Measurements from ENCODE around the gene PIK3R4.

Gene PIK3R4

DNA sequence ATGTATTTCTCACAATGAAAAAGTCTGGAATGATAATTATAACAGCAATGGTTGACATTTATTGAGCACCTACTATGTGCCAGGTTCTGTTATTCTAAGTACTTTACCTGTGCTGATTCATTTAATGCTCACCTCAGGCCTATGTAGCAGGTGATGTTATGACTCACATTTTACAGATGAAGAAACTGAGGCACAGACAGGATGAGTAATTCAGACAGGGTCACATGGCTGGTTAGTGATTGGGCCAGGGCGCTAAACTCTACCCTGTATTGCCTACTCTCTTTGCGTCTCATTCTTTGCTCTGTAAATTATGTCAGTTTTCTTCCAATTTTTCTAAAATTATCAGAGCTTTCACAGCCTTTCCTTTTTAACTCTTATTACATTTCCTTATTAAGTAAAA is 98.3 kb downstream of the PIK3R4 start:
- no peak for DNase-seq (ENCODE audit: low spot score)
- TF ChIP-seq, protein P1, sequence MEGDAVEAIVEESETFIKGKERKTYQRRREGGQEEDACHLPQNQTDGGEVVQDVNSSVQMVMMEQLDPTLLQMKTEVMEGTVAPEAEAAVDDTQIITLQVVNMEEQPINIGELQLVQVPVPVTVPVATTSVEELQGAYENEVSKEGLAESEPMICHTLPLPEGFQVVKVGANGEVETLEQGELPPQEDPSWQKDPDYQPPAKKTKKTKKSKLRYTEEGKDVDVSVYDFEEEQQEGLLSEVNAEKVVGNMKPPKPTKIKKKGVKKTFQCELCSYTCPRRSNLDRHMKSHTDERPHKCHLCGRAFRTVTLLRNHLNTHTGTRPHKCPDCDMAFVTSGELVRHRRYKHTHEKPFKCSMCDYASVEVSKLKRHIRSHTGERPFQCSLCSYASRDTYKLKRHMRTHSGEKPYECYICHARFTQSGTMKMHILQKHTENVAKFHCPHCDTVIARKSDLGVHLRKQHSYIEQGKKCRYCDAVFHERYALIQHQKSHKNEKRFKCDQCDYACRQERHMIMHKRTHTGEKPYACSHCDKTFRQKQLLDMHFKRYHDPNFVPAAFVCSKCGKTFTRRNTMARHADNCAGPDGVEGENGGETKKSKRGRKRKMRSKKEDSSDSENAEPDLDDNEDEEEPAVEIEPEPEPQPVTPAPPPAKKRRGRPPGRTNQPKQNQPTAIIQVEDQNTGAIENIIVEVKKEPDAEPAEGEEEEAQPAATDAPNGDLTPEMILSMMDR (IDR thresholded peaks at IDR 0.05), result no peak
- no peak overlapping the region for H3K27ac ChIP-seq
- no peak overlapping the region for H3K4me3 ChIP-seq

DNA sequence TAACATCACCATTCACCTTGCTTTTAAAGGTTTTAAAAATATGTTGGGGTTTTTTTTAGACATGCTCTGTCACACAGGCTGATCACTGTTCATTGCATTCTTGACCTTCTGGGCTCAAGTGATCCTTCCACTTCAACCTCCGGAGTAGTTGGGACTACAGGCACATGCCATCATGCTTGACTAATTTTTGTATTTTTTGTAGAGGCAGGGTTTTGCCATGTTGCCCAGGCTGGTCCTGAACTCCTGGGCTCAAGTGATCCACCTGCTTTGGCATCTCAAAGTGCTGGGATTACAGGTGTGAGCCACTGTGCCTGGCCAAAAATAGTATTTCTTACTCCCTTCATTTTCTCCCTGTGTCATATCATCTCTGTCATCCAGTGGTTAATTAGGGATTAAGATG is 101.4 kb downstream of the PIK3R4 start:
- TF ChIP-seq, protein P1 (IDR thresholded peaks at IDR 0.05), result no peak
- no peak overlapping the region for H3K27ac ChIP-seq
- H3K4me3 ChIP-seq, result no peak overlapping the region
- DNase-seq (ENCODE audit: low spot score), result no peak

DNA sequence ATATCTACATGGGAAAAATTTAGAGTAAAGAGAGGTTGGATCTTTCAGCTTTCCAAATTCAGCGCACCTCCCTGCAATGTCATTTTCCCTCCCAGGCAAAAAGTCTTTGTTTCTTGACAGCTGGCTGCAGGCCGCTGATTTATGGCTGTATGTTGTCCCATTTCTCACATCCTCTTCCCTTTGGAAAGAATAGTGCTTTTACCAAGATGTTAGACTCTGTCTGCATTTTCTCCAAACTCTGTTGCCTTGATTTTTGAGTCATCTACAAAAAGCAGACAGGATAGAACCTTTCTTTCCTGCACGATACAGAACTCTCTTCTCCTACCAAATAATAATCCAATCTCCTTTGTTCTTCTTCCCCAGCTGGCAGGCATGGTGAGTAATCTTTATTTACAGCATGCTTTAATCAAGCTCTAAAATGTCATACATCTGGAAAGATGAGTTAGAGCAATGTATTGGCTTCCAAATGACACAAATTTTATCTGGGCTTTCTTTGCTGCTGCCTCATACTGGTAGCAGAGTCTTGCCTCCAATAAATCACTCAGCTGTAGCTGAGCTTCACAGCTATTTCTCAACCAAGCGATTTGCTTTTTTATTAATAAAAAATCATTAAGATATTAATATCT is 101.9 kb downstream of the PIK3R4 start:
- no peak for DNase-seq (ENCODE audit: low spot score)
- Histone ChIP-seq H3K27ac (no peak overlapping the region), H3K4me3 (no peak overlapping the region)
- TF ChIP-seq, protein P1 (IDR thresholded peaks at IDR 0.05), result no peak

DNA sequence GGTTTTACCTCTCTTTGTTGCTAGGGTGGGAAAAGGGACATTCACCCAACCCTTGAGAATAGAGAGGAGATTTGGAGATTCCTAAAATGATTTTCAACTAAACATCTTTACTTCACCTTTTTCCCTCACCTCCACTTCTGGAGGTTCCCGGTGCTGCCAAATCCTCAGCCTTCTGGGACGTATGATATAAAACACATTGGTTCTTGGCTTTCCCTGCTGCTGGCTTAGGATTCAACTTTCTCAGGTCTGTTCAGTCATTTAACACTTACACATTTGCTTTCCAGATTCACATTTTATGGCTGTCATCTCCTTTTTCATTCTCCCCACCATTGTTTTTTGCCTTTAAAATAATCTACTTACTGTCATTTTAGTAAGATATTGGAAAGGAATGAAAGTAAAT is 106.6 kb downstream of the PIK3R4 start:
- no peak overlapping the region for H3K4me3 ChIP-seq
- no peak for DNase-seq (ENCODE audit: low spot score)
- TF ChIP-seq, protein P1 (IDR thresholded peaks at IDR 0.05), result no peak
- no peak overlapping the region for H3K27ac ChIP-seq

DNA sequence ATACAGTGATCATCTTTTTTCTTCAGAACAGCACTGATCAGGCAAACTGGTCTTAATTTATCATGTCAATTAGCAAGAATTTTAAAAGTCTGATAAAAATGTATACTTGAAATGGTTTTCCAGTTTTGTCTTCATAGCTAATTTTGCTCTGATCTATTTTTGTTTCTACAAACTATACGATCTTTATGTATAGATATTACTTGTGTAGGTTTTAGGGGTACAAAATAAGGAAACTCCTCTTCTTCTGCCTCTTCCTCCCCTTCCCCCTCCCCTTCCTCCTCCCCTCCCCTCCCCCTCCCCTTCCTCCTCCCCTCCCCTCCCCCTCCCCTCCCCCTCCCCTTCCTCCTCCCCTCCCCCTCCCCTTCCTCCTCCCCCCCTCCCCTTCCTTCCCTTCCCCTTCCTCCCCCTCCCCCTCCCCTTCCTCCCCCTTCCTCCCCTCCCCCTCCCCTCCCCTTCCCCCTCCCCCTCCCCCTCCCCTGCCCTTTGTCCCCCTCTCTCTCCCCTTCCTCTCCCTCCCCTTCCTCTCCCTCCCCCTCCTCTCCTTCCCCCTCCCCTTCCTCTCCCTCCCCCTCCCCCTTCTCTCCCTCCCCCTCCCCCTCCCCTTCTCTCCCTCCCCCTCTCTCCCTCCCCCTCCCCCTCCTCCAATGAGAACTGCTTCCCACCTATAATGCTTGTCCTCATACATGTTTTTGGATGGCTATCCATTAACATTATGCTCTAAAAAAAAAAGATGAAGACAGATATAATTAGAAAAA is 110.0 kb downstream of the PIK3R4 start:
- TF ChIP-seq, protein P1 (IDR thresholded peaks at IDR 0.05), result no peak
- Histone ChIP-seq H3K4me3 (no peak overlapping the region), H3K27ac (no peak overlapping the region)
- DNase-seq (ENCODE audit: low spot score), result no peak

DNA sequence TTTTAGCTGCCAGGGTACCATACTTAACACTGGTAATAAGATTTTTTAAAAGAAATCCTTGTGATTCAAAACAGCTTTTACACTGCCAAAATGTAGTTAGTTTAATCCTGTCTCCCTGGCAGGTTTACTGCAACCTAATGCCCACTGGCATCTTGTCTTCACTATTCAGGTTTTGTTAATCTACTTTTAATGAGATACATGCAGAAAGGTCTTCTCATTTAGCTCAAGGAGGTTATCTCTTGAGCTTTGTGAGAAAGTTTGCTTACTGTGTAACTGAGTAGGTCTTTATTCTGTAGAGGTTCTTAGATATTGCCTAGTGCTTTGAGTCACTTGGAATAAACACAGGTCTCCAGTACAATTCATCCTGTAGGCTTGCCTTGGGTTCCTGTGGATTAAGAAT is 110.7 kb downstream of the PIK3R4 start:
- TF ChIP-seq, protein P1 (IDR thresholded peaks at IDR 0.05), result no peak
- Histone ChIP-seq H3K27ac (no peak overlapping the region), H3K4me3 (no peak overlapping the region)
- no peak for DNase-seq (ENCODE audit: low spot score)

DNA sequence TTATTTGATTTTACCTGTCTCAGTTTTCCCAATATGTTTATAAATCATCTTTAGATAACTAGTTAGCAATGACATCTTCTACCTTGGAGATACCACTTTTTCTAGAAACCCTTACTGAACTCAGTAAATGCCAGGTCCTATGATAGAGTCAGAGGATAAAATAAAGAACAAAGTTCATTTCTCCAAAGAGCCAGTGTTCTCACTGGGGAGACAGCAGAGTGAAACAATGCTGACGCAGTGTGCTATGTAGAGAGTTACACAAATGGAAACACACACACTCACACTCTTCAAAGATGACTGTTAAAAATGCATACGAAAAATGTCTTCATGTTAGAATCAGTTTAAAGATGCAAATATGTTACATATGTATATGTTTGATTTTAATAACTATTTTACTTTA is 111.3 kb downstream of the PIK3R4 start:
- TF ChIP-seq, protein P1 (IDR thresholded peaks at IDR 0.05), result no peak
- no peak overlapping the region for H3K27ac ChIP-seq
- DNase-seq (ENCODE audit: low spot score), result no peak
- no peak overlapping the region for H3K4me3 ChIP-seq

Measured in coronary artery (tissue), 2 donors.